Parathyroid adenoma (tissue), 2 donors: ENCODE data around the gene TMEM184A.

Experiments
- H2AFZ ChIP-seq: fragments of 300-600 bp; sonication (generic); one replicate; pipeline ENCODE4 v1.7.0; 2017; ENCODE audit warnings: antibody characterized with exemption, mild to moderate bottlenecking
- H3K27ac ChIP-seq: fragments of 300-600 bp; sonication (generic); one replicate; pipeline ENCODE4 v1.7.0; 2017
- H3K27me3 ChIP-seq: fragments of 300-600 bp; sonication (generic); one replicate; pipeline ENCODE4 v1.7.0; 2017; ENCODE audit warnings: low read length; ENCODE audit not compliant: control insufficient read depth, insufficient read depth
- H3K36me3 ChIP-seq: fragments of 300-600 bp; sonication (generic); one replicate; pipeline ENCODE4 v1.7.0; 2017; ENCODE audit warnings: low read length; ENCODE audit not compliant: control insufficient read depth, insufficient read depth
- H3K4me1 ChIP-seq: fragments of 300-600 bp; sonication (generic); one replicate; pipeline ENCODE4 v1.7.0; 2017; ENCODE audit warnings: control low read depth
- H3K4me2 ChIP-seq: fragments of 300-600 bp; sonication (generic); one replicate; pipeline ENCODE4 v1.7.0; 2017; ENCODE audit warnings: low read length
- H3K4me3 ChIP-seq: fragments of 300-600 bp; sonication (generic); one replicate; pipeline ENCODE4 v1.7.0; 2017; ENCODE audit warnings: low read depth, low read length
- H3K79me2 ChIP-seq: fragments of 300-600 bp; sonication (generic); one replicate; pipeline ENCODE4 v1.7.0; 2017; ENCODE audit warnings: control low read depth
- H3K9ac ChIP-seq: fragments of 300-600 bp; sonication (generic); one replicate; pipeline ENCODE4 v1.7.0; 2017; ENCODE audit warnings: mild to moderate bottlenecking
- H3K9me3 ChIP-seq: fragments of 300-600 bp; sonication (generic); one replicate; pipeline ENCODE4 v1.7.0; 2017; ENCODE audit warnings: low read length; ENCODE audit not compliant: control insufficient read depth
- CTCF ChIP-seq: fragments of 300-600 bp; sonication (generic); IDR thresholded peaks from one replicate; pipeline ENCODE4 v1.7.0; 2017; ENCODE audit warnings: antibody characterized with exemption, mild to moderate bottlenecking
- donor health status: primary hyperparathyroidism.

TMEM184A gene

GRCh38 chr7:1591876-1592275 is 35.9 kb upstream of the TMEM184A start:
- Histone ChIP-seq H3K4me2 (no peak overlapping the region), H2AFZ (no peak overlapping the region), H3K27me3 (no peaks in the 10 kb centered on the region), H3K9me3 (no peaks in the 10 kb centered on the region), H3K4me3 (no peak overlapping the region), H3K36me3 (no peaks in the 10 kb centered on the region), H3K9ac (no peak overlapping the region), H3K4me1 (no peaks in the 10 kb centered on the region), H3K27ac (no peak overlapping the region), H3K79me2 (no peaks in the 10 kb centered on the region)
- TF ChIP-seq CTCF = no peak

DNA sequence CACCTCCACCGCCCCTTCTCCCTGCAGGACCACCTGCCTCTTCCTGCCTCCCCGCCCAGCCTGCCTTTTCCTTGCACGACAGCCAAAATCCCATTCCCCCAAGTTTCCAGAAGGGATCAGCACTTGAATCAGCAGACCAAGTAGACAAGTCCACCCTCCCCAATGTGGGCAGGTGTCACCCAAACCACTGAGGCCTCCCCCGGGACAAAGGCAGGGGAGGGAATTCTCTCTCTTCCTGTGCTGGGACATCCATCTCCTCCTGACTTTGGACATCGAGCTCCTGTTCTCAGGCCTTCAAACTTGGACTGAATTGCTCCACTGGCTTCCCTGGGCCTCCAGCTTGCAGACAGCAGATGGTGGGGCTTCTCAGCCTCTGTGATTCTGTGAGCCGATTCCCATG is 35.4 kb upstream of the TMEM184A start:
- H3K79me2 ChIP-seq = no peaks in the 10 kb centered on the region
- no peak for TF ChIP-seq CTCF
- no peaks in the 10 kb centered on the region for H3K4me1 ChIP-seq
- H3K36me3 ChIP-seq = no peaks in the 10 kb centered on the region
- no peak overlapping the region for H3K4me3 ChIP-seq
- no peak overlapping the region for H3K9ac ChIP-seq
- no peaks in the 10 kb centered on the region for H3K9me3 ChIP-seq
- no peak overlapping the region for H3K4me2 ChIP-seq
- H2AFZ ChIP-seq = no peak overlapping the region
- no peaks in the 10 kb centered on the region for H3K27me3 ChIP-seq
- no peak overlapping the region for H3K27ac ChIP-seq

DNA sequence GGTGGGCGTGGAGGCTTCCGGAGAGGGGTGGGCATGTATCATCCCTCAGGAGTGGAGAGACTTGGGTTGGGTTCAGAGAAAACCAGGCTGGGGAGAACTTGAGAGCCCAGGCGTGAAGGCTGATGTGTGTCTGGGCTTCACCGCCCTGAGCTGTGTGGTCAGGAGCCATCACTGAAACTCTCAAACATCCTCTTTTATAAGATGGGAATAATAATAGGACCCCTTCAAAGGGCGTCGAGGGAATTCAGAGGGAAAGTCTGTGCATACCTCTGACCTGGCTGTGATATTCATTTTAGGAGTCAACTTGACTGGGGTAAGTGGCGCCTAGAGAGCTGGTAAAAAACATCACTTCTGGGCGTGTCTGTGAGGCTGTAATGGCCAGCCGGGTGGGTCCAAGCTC is 34.9 kb upstream of the TMEM184A start:
- no peaks in the 10 kb centered on the region for H3K36me3 ChIP-seq
- H3K27me3 ChIP-seq = no peaks in the 10 kb centered on the region

DNA sequence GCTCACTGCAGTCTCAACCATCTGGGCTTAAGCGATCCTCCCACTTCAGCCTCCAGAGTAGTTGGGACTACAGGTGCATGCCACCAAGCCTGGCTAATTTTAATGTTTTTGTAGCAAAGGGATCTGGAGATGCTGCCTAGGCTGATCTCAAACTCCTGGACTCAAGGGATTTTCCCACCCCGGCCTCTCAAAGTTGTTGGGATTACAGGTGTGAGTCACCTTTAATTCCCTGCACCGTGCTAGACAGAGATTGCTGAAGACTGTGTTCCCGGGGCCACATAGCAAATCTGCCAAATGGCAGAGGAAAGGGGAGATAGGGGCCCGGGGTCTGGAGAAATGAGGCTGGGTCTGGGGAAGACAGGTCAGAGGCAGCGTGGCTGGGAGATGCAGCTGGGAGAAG is 34.5 kb upstream of the TMEM184A start:
- H3K27me3 ChIP-seq = no peaks in the 10 kb centered on the region
- H3K4me3 ChIP-seq = no peak overlapping the region
- H3K9me3 ChIP-seq = no peaks in the 10 kb centered on the region
- no peak overlapping the region for H3K9ac ChIP-seq
- H2AFZ ChIP-seq = no peak overlapping the region
- no peaks in the 10 kb centered on the region for H3K79me2 ChIP-seq
- TF ChIP-seq CTCF = no peak
- H3K4me1 ChIP-seq = no peaks in the 10 kb centered on the region
- no peaks in the 10 kb centered on the region for H3K36me3 ChIP-seq
- H3K27ac ChIP-seq = no peak overlapping the region
- H3K4me2 ChIP-seq = no peak overlapping the region

More for the DNA sequence above, 34.9 kb upstream of the TMEM184A start:
- no peaks in the 10 kb centered on the region for H3K79me2 ChIP-seq
- no peak overlapping the region for H3K27ac ChIP-seq
- H2AFZ ChIP-seq = no peak overlapping the region
- H3K4me3 ChIP-seq = no peak overlapping the region
- no peaks in the 10 kb centered on the region for H3K9me3 ChIP-seq
- H3K9ac ChIP-seq = no peak overlapping the region
- H3K4me2 ChIP-seq = no peak overlapping the region
- H3K4me1 ChIP-seq = no peaks in the 10 kb centered on the region
- TF ChIP-seq CTCF = no peak

GRCh38 chr7:1588978-1589377 is 33.0 kb upstream of the TMEM184A start:
- Histone ChIP-seq H2AFZ (no peak overlapping the region), H3K27ac (no peak overlapping the region), H3K36me3 (no peaks in the 10 kb centered on the region), H3K4me1 (no peaks in the 10 kb centered on the region), H3K4me2 (no peak overlapping the region), H3K27me3 (no peaks in the 10 kb centered on the region), H3K9me3 (no peaks in the 10 kb centered on the region), H3K9ac (no peak overlapping the region), H3K4me3 (no peak overlapping the region), H3K79me2 (no peaks in the 10 kb centered on the region)
- TF ChIP-seq CTCF = no peak
